NCI-H524 (cell line): Measurements from ENCODE around the gene USP54.
A peak's percentile ranks its signal among the peaks of the same experiment; 100 is the strongest.
"Not testable (repeated sequence)": the region's sequence is repeated elsewhere in the genome, so short reads cannot be mapped to it uniquely, and the experiment has no call there.

ENCODE experiments used
- DNase-seq, 2 experiments: peaks; one replicate each; lab custom pipeline; 2025; lab: John Stamatoyannopoulos, UW

Gene USP54

GRCh38 chr10:73591935-73592699, 975 bp upstream of the USP54 start:
- peak in 1 of 2 experiments; percentile 1 for DNase-seq

DNA sequence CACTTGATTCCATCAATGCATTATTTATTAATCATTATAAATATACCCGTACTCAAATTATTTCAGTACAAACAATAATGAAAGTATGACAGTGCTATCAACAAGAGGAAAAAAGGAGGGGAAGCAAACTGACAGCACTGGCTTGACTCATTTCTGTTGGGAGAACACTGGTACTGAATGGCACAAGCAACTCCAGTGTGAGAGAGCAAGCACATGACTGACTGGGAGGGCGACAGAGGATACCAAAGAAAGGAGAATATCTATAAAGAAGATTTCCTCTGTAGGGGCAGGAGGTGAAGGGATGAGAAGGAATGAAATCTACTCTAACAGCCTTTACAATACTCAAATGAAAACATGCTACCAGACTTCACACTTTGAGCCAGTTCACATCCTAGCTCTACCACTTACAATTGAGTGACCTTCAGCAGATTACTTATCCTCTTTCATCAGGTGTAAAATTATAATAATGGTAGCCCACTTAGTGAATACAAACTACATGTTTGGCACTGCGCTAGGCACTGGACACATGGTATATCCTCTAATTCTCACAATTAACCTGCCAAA, 1.5 kb downstream of the USP54 start:
- no peak for DNase-seq

DNA sequence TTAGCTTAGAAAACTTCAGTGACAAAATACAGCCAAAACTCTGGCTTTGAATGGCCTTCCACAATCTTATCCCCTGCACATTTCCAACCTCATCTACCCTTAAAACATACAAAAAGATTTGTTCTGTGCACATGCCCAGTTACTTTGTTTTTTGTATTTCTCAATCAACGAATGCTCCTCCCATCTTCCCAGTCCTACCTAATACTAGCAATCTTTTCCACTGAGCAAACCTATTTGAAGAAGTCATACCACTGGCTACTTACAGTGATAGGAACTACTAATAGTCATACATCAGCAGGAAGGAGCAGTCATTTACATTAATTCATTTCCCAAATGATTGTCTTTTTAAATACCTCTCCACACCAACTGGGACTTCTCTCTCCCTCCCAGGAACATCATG, 2.5 kb downstream of the USP54 start:
- no peak for DNase-seq

- DNase-seq = no peak
Measured at GRCh38 chr10:73586583-73586984, 4.6 kb downstream of the USP54 start.

DNA sequence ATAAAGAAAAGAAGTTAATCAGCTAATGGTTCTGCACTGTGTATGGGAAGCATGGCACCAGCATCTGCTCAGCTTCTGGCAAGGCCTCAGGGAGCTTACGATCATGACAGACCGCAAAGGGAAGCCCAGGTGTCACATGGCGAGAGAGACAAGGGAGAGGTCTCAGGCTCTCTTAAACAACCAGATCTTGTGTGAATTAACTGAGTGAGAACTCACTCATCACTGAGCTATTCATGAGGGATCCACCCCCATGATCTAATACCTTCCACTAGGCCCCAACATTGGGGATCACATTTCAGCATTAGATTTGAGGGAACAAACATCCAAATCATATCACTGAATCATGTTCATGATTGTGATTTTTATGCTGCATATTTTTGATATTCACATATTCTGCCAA, 5.8 kb downstream of the USP54 start:
- DNase-seq = no peak

DNA sequence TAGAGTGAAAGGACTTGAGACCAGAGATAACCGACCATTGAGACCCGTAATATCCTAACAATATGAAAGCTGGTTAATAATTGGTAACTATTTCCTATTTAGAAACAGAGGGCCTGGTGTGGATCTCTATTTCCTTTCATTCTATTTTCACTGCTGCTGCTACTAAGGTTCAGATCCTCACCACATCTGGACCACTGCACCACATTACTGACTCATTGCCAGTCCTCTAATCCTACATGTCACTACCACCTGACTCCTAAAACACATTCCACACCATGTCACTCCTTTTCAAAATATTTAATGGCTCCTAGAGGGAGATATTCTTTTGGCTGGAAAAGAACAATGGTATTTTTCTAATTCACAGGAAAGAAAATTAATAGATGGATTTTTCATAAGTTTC, 6.4 kb downstream of the USP54 start:
- no peak for DNase-seq

DNA sequence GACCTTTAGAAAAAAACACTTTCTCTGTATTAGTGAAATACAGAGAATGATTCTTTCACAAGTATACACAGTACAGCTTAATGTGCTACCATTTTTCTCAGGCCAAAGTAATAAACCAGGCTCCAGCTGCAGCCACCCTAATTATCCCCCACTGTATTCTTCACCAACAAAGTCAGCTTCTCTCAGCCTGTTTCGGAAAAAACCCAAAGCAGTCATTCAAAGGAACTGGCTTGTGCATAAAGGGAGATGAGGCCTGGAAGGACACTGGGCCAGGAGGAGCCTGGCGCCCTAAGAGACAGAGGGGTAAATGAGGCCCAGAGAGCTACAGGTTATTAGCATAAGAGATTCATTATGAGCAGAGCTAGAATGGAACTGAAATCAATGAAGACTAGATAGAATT, 9.2 kb downstream of the USP54 start:
- DNase-seq = no peak

DNA sequence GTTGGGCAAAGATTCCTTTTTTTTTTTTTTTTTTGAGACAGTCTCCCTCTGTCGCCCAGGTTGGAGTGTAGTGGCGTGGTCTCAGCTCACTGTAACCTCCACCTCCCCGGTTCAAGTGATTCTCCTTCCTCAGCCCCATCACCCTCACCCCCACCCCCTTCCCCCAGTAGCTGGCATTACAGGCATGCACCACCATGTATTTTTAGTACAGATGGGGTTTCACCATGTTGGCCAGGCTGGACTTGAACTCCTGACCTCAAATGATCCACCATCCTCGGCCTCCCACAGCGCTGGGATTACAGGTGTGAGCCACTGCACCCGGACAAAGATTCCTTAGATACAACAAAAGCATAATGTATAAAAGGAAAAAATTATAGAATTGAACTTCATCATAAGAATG, 12.2 kb downstream of the USP54 start:
- not testable (repeated sequence) for DNase-seq

DNA sequence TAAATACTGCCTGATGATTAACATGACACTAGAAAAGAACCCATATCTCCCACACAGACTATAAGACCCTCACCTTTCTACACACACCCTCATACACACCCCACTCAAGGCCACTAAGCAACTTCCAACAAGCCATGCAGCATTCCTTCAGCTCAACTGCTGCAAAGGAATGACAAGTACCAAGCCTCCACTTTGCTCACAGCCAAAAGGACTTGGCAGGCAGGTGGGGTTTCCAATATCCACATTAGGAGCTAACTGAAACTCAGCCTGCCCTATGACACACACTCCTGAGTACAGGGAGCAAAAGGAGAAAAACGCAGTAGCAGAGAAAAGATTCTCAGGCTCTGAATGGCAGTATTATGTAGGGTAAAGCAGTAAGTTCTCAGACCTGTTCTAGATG, 13.4 kb downstream of the USP54 start:
- no peak for DNase-seq

DNA sequence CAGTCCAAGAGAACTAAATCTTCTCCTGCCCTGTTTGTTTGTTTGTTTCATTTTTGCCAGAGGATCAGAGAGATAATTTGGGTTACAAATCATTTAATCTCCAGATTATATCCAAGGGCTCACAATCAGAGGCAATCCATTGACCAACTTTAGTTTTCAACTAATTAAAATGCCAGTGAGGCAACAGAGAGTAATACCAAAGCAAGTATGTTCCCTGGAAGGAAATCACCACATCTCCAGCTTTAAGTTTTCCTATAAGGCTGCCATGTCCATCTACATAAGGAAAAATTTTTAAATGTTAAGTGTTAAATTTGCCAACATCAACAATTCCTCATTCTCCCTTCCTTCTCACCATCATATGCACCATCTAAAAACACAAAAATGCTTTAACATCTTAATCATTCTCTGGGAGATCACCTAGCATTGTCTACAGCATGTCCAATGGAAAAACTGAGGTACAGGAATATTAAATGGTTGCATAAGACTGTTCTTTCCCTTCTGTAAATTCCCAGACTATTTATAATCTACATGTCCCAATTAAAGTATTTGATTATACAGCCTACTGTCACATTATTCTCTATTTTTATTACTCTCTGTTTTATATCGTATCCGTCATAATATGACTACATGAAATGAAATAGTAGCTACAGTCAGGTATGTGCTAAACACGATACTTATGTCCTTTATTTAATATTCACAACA, 14.1 kb downstream of the USP54 start:
- DNase-seq = no peak

GRCh38 chr10:73576178-73576889, 14.8 kb downstream of the USP54 start:
- no peak for DNase-seq

GRCh38 chr10:73567025-73567424, 24.1 kb downstream of the USP54 start:
- DNase-seq = not testable (repeated sequence)

- DNase-seq = no peak
Measured at GRCh38 chr10:73561192-73561591, 29.9 kb downstream of the USP54 start.

DNA sequence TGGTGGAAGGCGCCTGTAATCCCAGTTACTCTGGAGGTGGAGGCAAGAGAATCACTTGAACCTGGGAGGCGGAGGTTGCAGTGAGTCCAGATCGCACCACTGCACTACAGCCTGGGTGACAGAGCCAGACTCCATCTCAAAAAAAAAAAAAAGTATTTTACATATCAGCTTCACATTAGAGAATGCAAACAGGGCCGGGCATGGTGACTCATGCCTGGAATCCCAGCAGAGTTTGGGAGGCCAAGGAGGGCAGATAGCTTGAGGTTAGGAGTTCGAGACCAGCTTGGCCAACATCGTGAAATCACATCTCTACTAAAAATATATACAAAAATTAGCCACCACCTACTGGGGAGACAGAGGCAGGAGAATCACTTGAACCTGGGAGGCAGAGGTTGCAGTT, 31.6 kb downstream of the USP54 start:
- DNase-seq = no peak

DNA sequence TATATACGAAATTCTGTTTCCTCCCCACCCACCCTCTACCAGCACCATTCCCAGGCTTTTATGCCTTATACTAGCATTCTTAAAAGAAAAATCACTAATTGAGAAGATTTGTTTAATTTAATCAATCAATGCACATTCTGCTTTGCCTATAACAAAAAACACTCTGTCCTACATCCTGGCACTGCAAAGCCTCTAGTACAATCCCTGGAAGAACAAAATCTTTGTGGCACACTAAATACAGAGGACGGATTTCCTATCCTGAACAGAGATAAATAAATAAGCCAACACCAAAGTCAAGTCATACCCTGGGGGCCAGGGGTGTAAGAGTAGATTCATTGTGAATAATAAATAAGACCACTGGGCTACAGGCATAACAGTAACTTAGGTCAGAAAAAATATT, 34.3 kb downstream of the USP54 start:
- no peak for DNase-seq

DNA sequence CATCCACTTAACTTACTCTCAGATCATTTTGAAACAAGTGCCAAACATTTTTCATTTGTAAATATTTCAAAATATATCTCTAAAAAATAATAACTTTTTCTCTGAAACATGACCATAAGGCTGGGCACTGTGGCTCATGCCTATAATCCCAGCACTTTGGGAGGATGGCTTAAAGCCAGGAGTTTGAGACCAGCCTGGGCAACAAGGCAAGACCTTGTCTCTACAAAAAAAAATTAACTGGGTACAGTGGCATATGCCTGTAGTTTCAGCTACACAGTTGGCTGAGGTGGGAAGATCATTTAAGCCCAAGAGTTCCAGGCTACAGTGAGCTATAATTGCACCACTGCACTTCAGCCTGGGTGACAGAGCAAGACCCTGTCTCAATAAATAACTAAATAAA, 36.4 kb downstream of the USP54 start:
- DNase-seq = peak in 1 of 2 experiments; percentile 0

- DNase-seq = peak in 1 of 2 experiments; percentile 4
Measured at GRCh38 chr10:73553761-73554160, 37.4 kb downstream of the USP54 start.

GRCh38 chr10:73552819-73553715, 38.1 kb downstream of the USP54 start:
- DNase-seq = no peak

DNA sequence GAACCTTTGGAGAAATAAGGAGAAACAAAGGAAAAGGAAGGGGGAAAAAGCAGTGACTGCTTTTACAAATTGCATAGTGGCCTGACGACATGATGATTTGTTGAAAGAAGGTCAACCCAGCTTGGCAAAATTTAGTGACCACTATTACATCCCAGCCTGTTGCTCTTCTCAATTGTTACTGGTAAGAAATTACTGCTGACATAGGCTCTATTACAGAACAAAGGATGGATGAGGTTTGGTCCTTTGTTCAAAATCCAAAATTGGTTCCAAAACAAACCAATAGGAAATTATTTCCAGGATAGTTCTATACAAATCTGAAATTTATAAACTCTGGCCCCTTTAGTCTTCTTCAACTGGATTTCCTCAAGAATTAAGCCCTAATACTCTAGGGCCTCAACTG, 39.6 kb downstream of the USP54 start:
- DNase-seq = no peak

DNA sequence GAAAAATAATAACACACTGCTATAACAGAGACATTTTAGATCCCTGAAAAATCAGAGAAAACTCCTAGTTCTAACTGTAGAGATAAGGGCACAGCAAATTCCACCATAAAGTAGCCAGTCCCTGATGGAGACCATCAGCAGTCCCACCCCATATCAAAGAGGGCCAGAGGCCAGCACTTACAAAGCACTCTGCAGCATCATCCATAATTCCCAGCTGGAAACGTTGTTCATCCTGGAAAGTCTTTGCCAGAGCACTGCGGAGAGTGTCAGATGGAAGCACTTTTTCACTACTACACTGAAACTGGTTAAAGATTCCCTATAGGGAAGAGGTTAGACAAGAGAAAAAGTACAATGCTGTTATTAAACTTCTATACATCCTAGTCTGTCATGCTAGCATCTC, 45.8 kb downstream of the USP54 start:
- no peak for DNase-seq

- no peak for DNase-seq
Measured at GRCh38 chr10:73537709-73538108, 53.4 kb downstream of the USP54 start.

GRCh38 chr10:73537288-73537687, 53.9 kb downstream of the USP54 start:
- DNase-seq = no peak
